ENCODE results near the gene LPAR1. TPM values are rescaled to one million over a fixed set of nuclear protein-coding genes. Genes with fewer than 3 reads are reported as not detected.

The LPAR1 gene
- polyA plus RNA-seq, 3 donors = 15.1 to 18.1 (median 17.5) TPM

DNA sequence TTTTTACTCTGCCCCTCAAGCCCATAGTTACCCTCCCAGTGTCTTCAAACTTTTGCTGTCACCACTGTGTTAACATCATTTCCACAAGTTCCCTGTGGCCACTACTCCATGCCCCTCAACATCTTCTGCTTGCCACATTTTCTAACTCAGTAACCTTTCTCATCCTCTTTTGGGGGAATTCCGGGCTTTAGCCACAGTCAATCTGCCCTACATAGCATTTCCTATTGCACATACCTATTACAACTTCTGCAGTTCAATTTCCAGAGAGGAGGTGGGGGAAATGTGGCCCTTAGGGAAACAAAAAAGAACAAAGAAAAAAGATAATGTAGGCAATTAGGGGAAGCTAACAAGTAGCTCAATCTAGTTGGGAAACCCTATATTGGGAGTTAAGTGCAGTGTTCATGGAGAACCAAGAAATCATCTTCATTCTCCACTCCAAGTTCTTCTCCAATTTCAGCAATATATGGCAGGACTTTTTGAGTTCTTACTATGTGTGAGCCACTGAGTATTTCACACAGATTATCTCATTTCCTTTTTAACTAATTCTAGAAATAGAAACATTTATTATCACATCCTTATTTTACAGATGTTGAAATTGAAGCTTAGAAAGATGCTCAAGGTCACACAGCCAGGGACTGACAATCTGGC, 40.2 kb upstream of the LPAR1 start:
- H3K36me3 Mint-ChIP-seq = peaks cover 2 to 3% of the 10 kb centered on the region in 2 donors
- H4K20me1 ChIP-seq (ENCODE audit: insufficient read depth, low read length) = no peaks in the 10 kb centered on the region
- peaks cover 0 to 3% (median 0%) of the 10 kb centered on the region in 3 donors for H3K27me3 Mint-ChIP-seq (ENCODE audit: low read depth in 3 of 3)
- H3K79me2 ChIP-seq (ENCODE audit: insufficient read depth, low read length) = no peaks in the 10 kb centered on the region
- peak overlapping the region; percentile 19 for H3K4me2 ChIP-seq (replicated peaks; ENCODE audit: extremely low read depth, low read length, poor library complexity, severe bottlenecking)
- peak overlapping the region; percentile 33 for H3K9ac ChIP-seq (ENCODE audit: insufficient read depth, low read length, poor library complexity, severe bottlenecking)
- peaks cover 0 to 4% (median 2%) of the 10 kb centered on the region in 7 donors for H3K9me3 Mint-ChIP-seq
- peak overlapping the region; percentile 94 to 99 (median 97) for H3K27ac Mint-ChIP-seq
- peaks cover 42% of the 10 kb centered on the region for H3K4me1 Mint-ChIP-seq
- no peaks in the 10 kb centered on the region for H3K36me3 ChIP-seq (replicated peaks in 1 of 2; ENCODE audit: control insufficient read depth in 1 of 2, insufficient read depth in 2 of 2, low read length in 2 of 2)
- WGBS (ENCODE audit: insufficient coverage) = no CpG with 5 or more reads among the region's 1 CpG
- H2AFZ ChIP-seq (ENCODE audit: insufficient read depth, low read depth, low read length, poor library complexity, severe bottlenecking) = no peak overlapping the region
- no peaks in the 10 kb centered on the region for H3K9me3 ChIP-seq (replicated peaks in 1 of 2; ENCODE audit: control insufficient read depth in 1 of 2, insufficient read depth in 1 of 2, low read length in 2 of 2)
- intact Hi-C loops (cut with micrococcal nuclease) = loop anchor here in 1 of 2 donors (5.0 kb wide), 1 partner anchor 41 kb away; the partner anchor contains the start of gene LPAR1
- no peak overlapping the region for H3K4me3 ChIP-seq (replicated peaks in 1 of 3; ENCODE audit: low read depth in 2 of 3, low read length in 3 of 3)
- TF ChIP-seq, protein P1, sequence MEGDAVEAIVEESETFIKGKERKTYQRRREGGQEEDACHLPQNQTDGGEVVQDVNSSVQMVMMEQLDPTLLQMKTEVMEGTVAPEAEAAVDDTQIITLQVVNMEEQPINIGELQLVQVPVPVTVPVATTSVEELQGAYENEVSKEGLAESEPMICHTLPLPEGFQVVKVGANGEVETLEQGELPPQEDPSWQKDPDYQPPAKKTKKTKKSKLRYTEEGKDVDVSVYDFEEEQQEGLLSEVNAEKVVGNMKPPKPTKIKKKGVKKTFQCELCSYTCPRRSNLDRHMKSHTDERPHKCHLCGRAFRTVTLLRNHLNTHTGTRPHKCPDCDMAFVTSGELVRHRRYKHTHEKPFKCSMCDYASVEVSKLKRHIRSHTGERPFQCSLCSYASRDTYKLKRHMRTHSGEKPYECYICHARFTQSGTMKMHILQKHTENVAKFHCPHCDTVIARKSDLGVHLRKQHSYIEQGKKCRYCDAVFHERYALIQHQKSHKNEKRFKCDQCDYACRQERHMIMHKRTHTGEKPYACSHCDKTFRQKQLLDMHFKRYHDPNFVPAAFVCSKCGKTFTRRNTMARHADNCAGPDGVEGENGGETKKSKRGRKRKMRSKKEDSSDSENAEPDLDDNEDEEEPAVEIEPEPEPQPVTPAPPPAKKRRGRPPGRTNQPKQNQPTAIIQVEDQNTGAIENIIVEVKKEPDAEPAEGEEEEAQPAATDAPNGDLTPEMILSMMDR (IDR thresholded peaks at IDR 0.05) = no peak
- peak overlapping the region; percentile 91 to 93 for H3K27ac ChIP-seq (ENCODE audit: low read depth in 1 of 2, low read length in 2 of 2)
- H3K27me3 ChIP-seq (ENCODE audit: control insufficient read depth in 2 of 2, insufficient read depth in 2 of 2, low read length in 2 of 2) = no peaks in the 10 kb centered on the region
- H3K4me3 Mint-ChIP-seq = peak overlapping the region in 1 of 2 donors; percentile 66
- peaks cover 50 to 52% of the 10 kb centered on the region in 2 donors for H3K4me1 ChIP-seq (ENCODE audit: control insufficient read depth in 1 of 2, insufficient read depth in 2 of 2, low read length in 2 of 2)
- DNase-seq = peak; percentile 85 to 95 (median 87)

DNA sequence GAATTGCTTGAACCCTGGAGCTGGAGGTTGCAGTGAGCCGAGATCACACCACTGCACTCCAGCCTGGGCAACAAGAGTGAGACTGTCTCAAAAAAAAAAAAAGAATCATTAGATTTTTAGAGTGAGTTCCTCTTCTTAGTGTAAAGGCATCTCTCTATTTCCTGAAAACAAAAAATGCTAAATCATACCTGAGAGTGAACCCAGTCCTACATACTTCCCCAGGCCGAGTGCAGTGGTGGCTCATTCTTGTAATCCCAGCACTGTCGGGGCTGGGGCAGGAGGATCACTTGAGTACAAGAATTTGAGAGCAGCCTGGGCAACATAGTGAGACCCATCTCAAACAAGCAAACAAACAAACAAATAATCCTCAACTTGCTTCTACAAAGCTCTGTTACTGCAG, 38.2 kb upstream of the LPAR1 start:
- Histone ChIP-seq H3K27me3 (ENCODE audit: control insufficient read depth in 2 of 2, insufficient read depth in 2 of 2, low read length in 2 of 2) (no peaks in the 10 kb centered on the region), H3K9me3 (replicated peaks in 1 of 2; ENCODE audit: control insufficient read depth in 1 of 2, insufficient read depth in 1 of 2, low read length in 2 of 2) (no peaks in the 10 kb centered on the region), H3K9ac (ENCODE audit: insufficient read depth, low read length, poor library complexity, severe bottlenecking) (peak overlapping the region; percentile 29), H3K4me3 (replicated peaks in 1 of 3; ENCODE audit: low read depth in 2 of 3, low read length in 3 of 3) (peak overlapping the region in 1 of 3 experiments; percentile 39), H3K4me1 (ENCODE audit: control insufficient read depth in 1 of 2, insufficient read depth in 2 of 2, low read length in 2 of 2) (peaks cover 50 to 53% of the 10 kb centered on the region in 2 donors), H3K36me3 (replicated peaks in 1 of 2; ENCODE audit: control insufficient read depth in 1 of 2, insufficient read depth in 2 of 2, low read length in 2 of 2) (no peaks in the 10 kb centered on the region), H3K79me2 (ENCODE audit: insufficient read depth, low read length) (no peaks in the 10 kb centered on the region), H2AFZ (ENCODE audit: insufficient read depth, low read depth, low read length, poor library complexity, severe bottlenecking) (no peak overlapping the region), H3K27ac (ENCODE audit: low read depth in 1 of 2, low read length in 2 of 2) (peak overlapping the region; percentile 91 to 94), H3K4me2 (replicated peaks; ENCODE audit: extremely low read depth, low read length, poor library complexity, severe bottlenecking) (peak overlapping the region; percentile 64), H4K20me1 (ENCODE audit: insufficient read depth, low read length) (no peaks in the 10 kb centered on the region)
- WGBS (ENCODE audit: insufficient coverage) = 0% methylated on average over 1 of the region's 3 CpGs
- H3K27me3 Mint-ChIP-seq (ENCODE audit: low read depth in 3 of 3) = peaks cover 0 to 3% (median 0%) of the 10 kb centered on the region in 3 donors
- H3K36me3 Mint-ChIP-seq = peaks cover 2 to 3% of the 10 kb centered on the region in 2 donors
- DNase-seq = peak; percentile 76 to 89 (median 86)
- TF ChIP-seq, protein P1 (IDR thresholded peaks at IDR 0.05) = no peak
- H3K27ac Mint-ChIP-seq = peak overlapping the region; percentile 95 to 100 (median 99)
- H3K4me3 Mint-ChIP-seq = peak overlapping the region; percentile 20 to 68
- peaks cover 42% of the 10 kb centered on the region for H3K4me1 Mint-ChIP-seq
- peaks cover 0 to 4% (median 2%) of the 10 kb centered on the region in 7 donors for H3K9me3 Mint-ChIP-seq
- intact Hi-C loops (cut with micrococcal nuclease) = loop anchor here in 1 of 2 donors (5.0 kb wide), 1 partner anchor 39 kb away; the partner anchor contains the start of gene LPAR1
